Suprapubic skin (tissue), 3 donors: ENCODE data around the gene SHROOM4.

ENCODE experiments used
- CTCF ChIP-seq, 2 donors: fragments of 200-600 bp in 1 of 2; fragments of 450-650 bp in 1 of 2; sonication (generic) in 1 of 2; IDR thresholded peaks; one replicate each; pipeline ENCODE4 v1.5.1; 2016 to 2019; ENCODE audit warnings: antibody characterized with exemption in 2 of 2, mild to moderate bottlenecking in 1 of 2, moderate library complexity in 1 of 2
- POLR2AphosphoS5 ChIP-seq, 3 donors: sonication (generic); formaldehyde crosslinking; IDR thresholded peaks; one replicate each; pipeline ENCODE4 v1.6.1; 2017; ENCODE audit warnings: antibody characterized with exemption in 3 of 3

- TF ChIP-seq CTCF (IDR thresholded peaks at IDR 0.05) (no peak), POLR2AphosphoS5 (IDR thresholded peaks at IDR 0.05) (no peak)
These were observed 51.4 kb downstream of the SHROOM4 start for GRCh38 chrX:50762578-50762977.
